Thoracic aorta (tissue), 2 donors: Measurements from ENCODE around the gene WDR37. TPM values are rescaled to one million over a fixed set of nuclear protein-coding genes. Genes with fewer than 3 reads are reported as not detected.

Experiments
- ATAC-seq: fragments of 150-250 bp; one replicate; pipeline ENCODE4 v1.8.0; 2017; ENCODE audit warnings: low read depth; ENCODE audit not compliant: insufficient number of reproducible peaks, low FRiP score
- DNase-seq: peaks from one replicate; pipeline ENCODE4 v3.0.0-alpha.2; 2020; ENCODE audit warnings: low spot score
- H3K27ac ChIP-seq, 2 donors: fragments of 200-600 bp; sonication (generic); 1 replicate in 1 of 2; 2 replicates in 1 of 2; pipeline ENCODE4 v1.5.1; 2016; ENCODE audit warnings: mild to moderate bottlenecking in 2 of 2, moderate library complexity in 2 of 2
- H3K27me3 ChIP-seq: fragments of 200-600 bp; sonication (generic); replicated peaks from 2 replicates; pipeline ENCODE4 v1.6.0; 2016; ENCODE audit warnings: mild to moderate bottlenecking; ENCODE audit not compliant: insufficient read depth
- H3K36me3 ChIP-seq: fragments of 200-600 bp; sonication (generic); one replicate; pipeline ENCODE4 v1.5.1; 2016
- H3K4me1 ChIP-seq, 2 donors: fragments of 200-600 bp; sonication (generic); 1 replicate in 1 of 2; 2 replicates in 1 of 2; pipeline versions ENCODE4 v1.5.1 to v1.6.0; 2016; ENCODE audit warnings: low read depth in 2 of 2, mild to moderate bottlenecking in 1 of 2; ENCODE audit not compliant: control insufficient read depth in 1 of 2
- H3K4me3 ChIP-seq: fragments of 200-600 bp; sonication (generic); 2 replicates; pipeline ENCODE4 v1.5.1; 2016; ENCODE audit warnings: mild to moderate bottlenecking
- H3K9me3 ChIP-seq: fragments of 200-600 bp; sonication (generic); 2 replicates; pipeline ENCODE4 v1.5.1; 2016
- CTCF ChIP-seq: fragments of 200-600 bp; sonication (generic); IDR thresholded peaks from one replicate; pipeline ENCODE4 v1.5.1; 2019; ENCODE audit warnings: antibody characterized with exemption
- total RNA-seq, 2 donors: library from RNA; depleted of rRNA; stranded (reverse); fragments of >200 nt; gene quantifications; one replicate each; pipeline versions ENCODE4 v1.1.0 to v1.2.3, GENCODE V29; 2016

Gene WDR37
- total RNA-seq, 2 donors from 2014 or later = 18.3 to 24.6 TPM

- no peaks in the 10 kb centered on the region for H3K9me3 ChIP-seq
- no peak overlapping the region for H3K27ac ChIP-seq
- DNase-seq (no peak), ATAC-seq (no peak)
- no peak overlapping the region for H3K4me3 ChIP-seq
- H3K4me1 ChIP-seq = no peaks in the 10 kb centered on the region
- TF ChIP-seq CTCF = no peak
- H3K27me3 ChIP-seq = no peaks in the 10 kb centered on the region
- H3K36me3 ChIP-seq = no peaks in the 10 kb centered on the region
Measured at GRCh38 chr10:1180071-1180730, 124.0 kb downstream of the WDR37 start.

GRCh38 chr10:1180836-1181235, 124.7 kb downstream of the WDR37 start:
- no peaks in the 10 kb centered on the region for H3K27me3 ChIP-seq
- no peak overlapping the region for H3K4me3 ChIP-seq
- ATAC-seq = no peak
- no peaks in the 10 kb centered on the region for H3K36me3 ChIP-seq
- no peaks in the 10 kb centered on the region for H3K4me1 ChIP-seq
- TF ChIP-seq CTCF = no peak
- no peak for DNase-seq
- no peaks in the 10 kb centered on the region for H3K9me3 ChIP-seq
- no peak overlapping the region for H3K27ac ChIP-seq

Other genes with a start within 250 kb of the WDR37 start
- gene LARP4B, start 124.7 kb upstream of the WDR37 start, total RNA-seq = 10 to 100 TPM; 42.2 to 70.6 TPM
- 100 to 1,000 TPM in 1 of 2 donors, 10 to 100 TPM in 1; 31.7 to 105 TPM for gene GTPBP4, start 68.0 kb upstream of the WDR37 start, total RNA-seq
- not detected for gene IDI2, start 30.5 kb upstream of the WDR37 start, total RNA-seq
- 10 to 100 TPM; 19.2 to 26.7 TPM for gene IDI1, start 7.3 kb upstream of the WDR37 start, total RNA-seq